HG02840 (cell line): Measurements from ENCODE around the gene RING1.

Experiments used
- ATAC-seq: cut with Tn5 transposase; IDR thresholded peaks from one replicate; pipeline ENCODE4 v1.9.1; 2021; ENCODE audit warnings: mild to moderate bottlenecking, moderate library complexity, moderate number of reproducible peaks; ENCODE audit not compliant: unreplicated experiment, low FRiP score

Gene RING1

DNA sequence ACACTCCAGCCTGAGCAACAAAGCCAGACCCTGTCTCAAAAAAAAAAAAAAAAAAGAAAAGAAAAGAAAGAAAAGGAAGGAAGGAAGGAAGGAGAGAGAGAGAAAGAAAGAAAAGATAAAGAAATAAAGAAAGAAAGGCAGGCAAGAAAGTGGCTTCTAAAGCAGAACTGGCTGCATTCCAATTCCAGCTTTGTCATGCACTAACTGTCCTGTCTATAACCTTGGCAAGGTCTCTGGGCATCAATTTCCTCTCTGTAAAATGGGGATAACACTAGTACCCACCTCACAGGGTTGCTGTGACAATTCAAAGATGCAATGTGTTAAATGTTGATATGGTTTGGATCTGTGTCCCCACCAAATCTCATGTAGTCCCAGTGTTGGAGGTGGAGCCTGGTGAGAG is 28.0 kb downstream of the RING1 start:
- ATAC-seq: no peak

GRCh38 chr6:33236852-33237251 is 28.6 kb downstream of the RING1 start:
- no peak for ATAC-seq

DNA sequence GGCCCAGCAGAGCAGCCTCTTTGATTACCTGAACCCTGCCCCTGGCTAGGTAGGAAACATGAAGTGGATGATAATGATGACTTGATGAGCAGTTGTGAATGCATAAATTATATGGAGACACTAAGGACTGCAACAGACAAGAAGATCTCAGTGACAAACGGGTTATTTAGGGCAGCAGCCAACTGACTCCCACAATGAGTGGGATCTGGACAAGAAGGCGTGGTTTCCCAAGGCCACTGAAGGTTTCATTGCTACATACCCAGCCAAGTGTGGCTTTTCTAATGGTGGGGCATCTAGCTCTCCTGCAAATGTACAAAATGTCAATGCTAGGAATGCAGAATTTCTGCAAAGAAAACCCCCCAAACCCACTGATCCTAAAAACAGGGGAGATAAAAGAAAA is 29.4 kb downstream of the RING1 start:
- no peak for ATAC-seq

DNA sequence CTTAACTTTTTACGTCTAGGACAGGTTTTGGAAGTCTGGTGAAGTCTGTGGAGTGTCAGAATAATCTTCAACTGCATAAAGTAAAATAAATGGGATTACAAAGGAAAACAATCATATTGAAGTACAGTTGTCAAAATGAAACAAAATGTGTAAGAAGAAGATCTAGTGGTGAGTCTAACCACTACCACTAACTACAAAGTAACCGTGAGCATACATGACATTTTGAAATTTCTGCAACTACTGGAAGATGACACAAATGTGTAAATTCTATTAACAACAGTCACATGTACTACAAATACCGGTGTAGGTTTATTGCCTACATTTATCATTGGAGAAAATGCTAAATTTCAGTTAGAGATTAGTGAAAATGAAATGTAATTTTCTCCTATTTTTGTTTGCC is 33.7 kb downstream of the RING1 start:
- no peak for ATAC-seq

GRCh38 chr6:33243476-33243875 is 35.2 kb downstream of the RING1 start:
- no peak for ATAC-seq

- no peak for ATAC-seq
Measured at GRCh38 chr6:33247977-33248642, 39.8 kb downstream of the RING1 start.

- ATAC-seq: no peak
Measured at GRCh38 chr6:33248643-33248931, 40.3 kb downstream of the RING1 start.

GRCh38 chr6:33248932-33249731 is 40.8 kb downstream of the RING1 start:
- ATAC-seq: peak; percentile 94

- ATAC-seq: peak; percentile 2
Measured at GRCh38 chr6:33249732-33250630, 41.7 kb downstream of the RING1 start.

DNA sequence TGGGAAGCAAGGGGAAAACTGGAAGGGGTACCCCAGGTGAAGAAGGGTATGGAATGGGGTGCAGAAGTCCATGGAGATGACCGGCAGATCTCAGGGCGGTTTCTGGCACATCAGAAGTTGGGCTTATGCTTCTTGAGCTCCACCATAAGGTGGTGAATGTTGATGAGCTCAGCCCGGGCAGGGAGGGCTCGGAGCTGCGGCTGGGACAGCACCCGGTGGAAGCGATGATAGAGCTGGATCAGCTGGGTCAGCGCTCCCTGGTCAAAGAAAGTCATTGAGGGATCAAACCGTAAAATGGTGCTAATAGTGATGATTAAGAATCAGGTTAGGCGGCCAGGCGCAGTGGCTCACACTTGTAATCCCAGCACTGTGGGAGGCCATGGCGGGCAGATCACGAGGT is 42.4 kb downstream of the RING1 start:
- no peak for ATAC-seq

- no peak for ATAC-seq
Measured at GRCh38 chr6:33251395-33252012, 43.2 kb downstream of the RING1 start.

GRCh38 chr6:33252759-33253158 is 44.5 kb downstream of the RING1 start:
- no peak for ATAC-seq

- ATAC-seq: no peak
Measured at GRCh38 chr6:33254591-33254990, 46.3 kb downstream of the RING1 start.

DNA sequence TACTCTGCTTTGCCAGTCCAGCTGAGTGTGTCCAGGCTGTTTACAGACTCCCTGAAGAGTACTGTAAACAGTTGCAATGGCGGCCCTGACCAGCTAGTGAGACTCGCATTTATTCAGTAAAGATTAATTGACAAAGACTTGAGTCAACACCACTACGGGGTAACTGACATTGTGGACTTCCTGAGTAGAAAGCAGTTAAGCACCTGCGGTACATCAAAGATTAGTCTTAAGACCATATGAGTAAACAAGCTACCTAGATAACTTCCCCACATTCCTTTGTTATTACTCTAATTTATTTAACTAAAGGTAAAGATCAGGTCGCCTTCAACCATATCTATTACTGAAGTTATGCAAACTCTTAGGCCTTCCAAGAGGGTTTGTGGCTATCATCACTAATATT is 50.7 kb downstream of the RING1 start:
- no peak for ATAC-seq
